ENCODE measurements around the gene ZNF207.

Gene ZNF207

GRCh38 chr17:32320847-32321246, 29.1 kb upstream of the ZNF207 start:
- no peak for DNase-seq (ENCODE audit: low spot score in 2 of 2)
- Mint-ChIP-seq H3K4me3 (no peak overlapping the region), H3K36me3 (no peaks in the 10 kb centered on the region), H3K27ac (no peak overlapping the region), H3K27me3 (peaks cover 4% of the 10 kb centered on the region), H3K9me3 (no peaks in the 10 kb centered on the region), H3K4me1 (peaks cover 15% of the 10 kb centered on the region)
- no peak for ATAC-seq (ENCODE audit: low read depth)

DNA sequence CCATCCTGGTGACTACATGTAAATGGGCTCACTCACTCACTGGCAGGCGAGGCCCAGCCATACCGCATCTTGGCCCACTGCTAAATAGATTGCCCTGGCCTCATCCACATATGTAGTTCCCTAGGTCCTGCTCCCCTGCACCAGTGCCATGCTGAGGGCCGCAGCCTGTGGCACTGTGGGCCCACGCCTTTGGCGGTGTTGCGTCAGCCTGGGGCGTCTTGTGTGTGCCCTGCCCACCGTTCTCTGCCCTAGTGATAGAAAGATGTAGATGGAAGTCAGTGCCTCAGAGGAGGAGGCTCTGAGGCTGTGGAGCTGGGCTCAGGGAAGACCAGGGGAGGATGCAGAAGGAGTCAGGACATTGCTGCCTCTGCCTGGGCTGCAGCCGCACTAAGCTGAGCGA, 26.9 kb upstream of the ZNF207 start:
- Mint-ChIP-seq H3K4me1 (peaks cover 15% of the 10 kb centered on the region), H3K27ac (no peak overlapping the region), H3K36me3 (no peaks in the 10 kb centered on the region), H3K27me3 (peaks cover 2% of the 10 kb centered on the region), H3K9me3 (no peaks in the 10 kb centered on the region), H3K4me3 (no peak overlapping the region)
- DNase-seq (ENCODE audit: low spot score in 2 of 2) (no peak), ATAC-seq (ENCODE audit: low read depth) (no peak)

DNA sequence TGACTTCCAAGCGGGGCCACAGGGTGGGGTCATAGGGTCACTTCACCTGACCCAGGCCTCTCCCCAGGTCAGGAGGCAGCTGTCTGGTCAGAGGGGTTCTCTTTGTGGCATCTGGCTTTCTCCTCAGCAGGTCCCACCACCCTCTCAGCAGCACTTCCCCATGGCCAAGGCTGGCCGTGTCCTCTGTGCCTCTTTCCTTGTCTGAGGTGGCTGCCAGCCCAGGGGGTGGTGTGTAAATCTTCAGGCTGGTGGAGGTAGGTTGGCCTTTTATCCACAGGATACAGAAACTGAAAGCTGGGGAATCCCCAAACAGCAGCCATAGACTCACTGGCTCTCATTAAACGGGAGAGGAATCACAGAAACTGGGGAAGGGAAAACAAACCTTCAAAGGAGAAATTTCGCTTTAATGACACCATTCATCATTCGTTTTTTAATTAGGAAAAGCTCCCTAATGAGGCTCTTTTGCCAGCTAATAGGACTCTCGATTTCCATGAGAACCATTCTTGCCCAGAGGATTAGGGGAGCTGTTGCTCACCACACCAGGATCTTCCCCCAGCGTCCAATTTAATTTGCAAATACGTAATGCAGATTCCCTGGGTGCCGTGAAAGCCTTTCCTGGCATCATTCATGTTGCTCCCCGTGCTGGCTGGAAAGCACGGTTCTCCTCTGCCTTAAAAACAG, 26.0 kb upstream of the ZNF207 start:
- no peak for DNase-seq (ENCODE audit: low spot score in 2 of 2)
- H3K27ac Mint-ChIP-seq, result no peak overlapping the region

GRCh38 chr17:32327911-32328310, 22.0 kb upstream of the ZNF207 start:
- H3K4me1 Mint-ChIP-seq, result peaks cover 4% of the 10 kb centered on the region

More for the DNA sequence above, 26.0 kb upstream of the ZNF207 start:
- H3K4me3 Mint-ChIP-seq, result peak overlapping the region; percentile 24
- peaks cover 2% of the 10 kb centered on the region for H3K27me3 Mint-ChIP-seq
- ATAC-seq (ENCODE audit: low read depth), result peak; percentile 39
- H3K9me3 Mint-ChIP-seq, result no peaks in the 10 kb centered on the region
- H3K4me1 Mint-ChIP-seq, result peaks cover 13% of the 10 kb centered on the region
- no peaks in the 10 kb centered on the region for H3K36me3 Mint-ChIP-seq

GRCh38 chr17:32330147-32330546, 19.8 kb upstream of the ZNF207 start:
- H3K27ac Mint-ChIP-seq, result no peak overlapping the region
- no peak overlapping the region for H3K4me3 Mint-ChIP-seq
- ATAC-seq (ENCODE audit: low read depth), result no peak
- no peak for DNase-seq (ENCODE audit: low spot score in 2 of 2)
- H3K4me1 Mint-ChIP-seq, result no peaks in the 10 kb centered on the region
- H3K27me3 Mint-ChIP-seq, result no peaks in the 10 kb centered on the region
- peaks cover 13% of the 10 kb centered on the region for H3K36me3 Mint-ChIP-seq
- no peaks in the 10 kb centered on the region for H3K9me3 Mint-ChIP-seq

More at GRCh38 chr17:32327911-32328310, 22.0 kb upstream of the ZNF207 start:
- no peak for DNase-seq (ENCODE audit: low spot score in 2 of 2)
- Mint-ChIP-seq H3K9me3 (no peaks in the 10 kb centered on the region), H3K27me3 (no peaks in the 10 kb centered on the region), H3K4me3 (no peak overlapping the region), H3K36me3 (peaks cover 3% of the 10 kb centered on the region), H3K27ac (no peak overlapping the region)
- no peak for ATAC-seq (ENCODE audit: low read depth)

- ATAC-seq (ENCODE audit: low read depth) (no peak), DNase-seq (ENCODE audit: low spot score in 2 of 2) (no peak)
- H3K36me3 Mint-ChIP-seq, result peaks cover 18% of the 10 kb centered on the region
These were observed 18.5 kb upstream of the ZNF207 start for GRCh38 chr17:32331243-32332040.

GRCh38 chr17:32333187-32333586, 16.8 kb upstream of the ZNF207 start:
- no peak for ATAC-seq (ENCODE audit: low read depth)
- no peak overlapping the region for H3K4me3 Mint-ChIP-seq
- H3K27me3 Mint-ChIP-seq, result no peaks in the 10 kb centered on the region
- H3K36me3 Mint-ChIP-seq, result peaks cover 18% of the 10 kb centered on the region
- no peak for DNase-seq (ENCODE audit: low spot score in 2 of 2)
- H3K27ac Mint-ChIP-seq, result no peak overlapping the region
- no peaks in the 10 kb centered on the region for H3K4me1 Mint-ChIP-seq
- no peaks in the 10 kb centered on the region for H3K9me3 Mint-ChIP-seq

More at GRCh38 chr17:32331243-32332040, 18.5 kb upstream of the ZNF207 start:
- no peak overlapping the region for H3K4me3 Mint-ChIP-seq
- H3K27ac Mint-ChIP-seq, result no peak overlapping the region
- no peaks in the 10 kb centered on the region for H3K9me3 Mint-ChIP-seq
- no peaks in the 10 kb centered on the region for H3K27me3 Mint-ChIP-seq
- no peaks in the 10 kb centered on the region for H3K4me1 Mint-ChIP-seq

DNA sequence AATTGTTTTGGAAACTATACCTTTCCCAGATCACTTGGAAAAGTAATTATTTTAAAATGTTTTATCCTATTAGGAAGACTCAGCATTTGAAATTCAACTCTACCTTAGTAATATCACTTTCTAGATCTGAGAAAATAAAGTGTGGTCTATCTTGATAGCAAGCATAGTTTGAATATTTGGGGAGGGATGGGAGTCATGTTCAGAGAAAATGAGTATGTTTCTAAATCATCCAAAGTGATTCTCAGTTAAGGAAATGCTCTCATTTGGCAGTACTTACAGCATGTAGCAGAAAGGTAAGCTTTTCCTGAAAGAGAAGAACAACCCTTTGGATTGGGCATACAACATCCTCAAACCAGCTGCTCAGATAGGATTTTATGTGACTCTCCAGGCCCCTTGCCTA, 14.9 kb upstream of the ZNF207 start:
- Mint-ChIP-seq H3K4me1 (no peaks in the 10 kb centered on the region), H3K27ac (no peak overlapping the region), H3K27me3 (no peaks in the 10 kb centered on the region), H3K9me3 (no peaks in the 10 kb centered on the region), H3K36me3 (peaks cover 19% of the 10 kb centered on the region), H3K4me3 (no peak overlapping the region)
- no peak for ATAC-seq (ENCODE audit: low read depth)
- DNase-seq (ENCODE audit: low spot score in 2 of 2), result no peak

- Mint-ChIP-seq H3K9me3 (no peaks in the 10 kb centered on the region), H3K27ac (no peak overlapping the region), H3K4me3 (no peak overlapping the region), H3K36me3 (peaks cover 20% of the 10 kb centered on the region), H3K27me3 (no peaks in the 10 kb centered on the region), H3K4me1 (no peaks in the 10 kb centered on the region)
- no peak for ATAC-seq (ENCODE audit: low read depth)
- no peak for DNase-seq (ENCODE audit: low spot score in 2 of 2)
These were observed 14.3 kb upstream of the ZNF207 start for GRCh38 chr17:32335687-32336086.

GRCh38 chr17:32341141-32341856, 8.7 kb upstream of the ZNF207 start:
- Mint-ChIP-seq H3K4me3 (peak overlapping the region; percentile 98), H3K27ac (peak overlapping the region; percentile 94), H3K4me1 (peaks cover 11% of the 10 kb centered on the region), H3K36me3 (peaks cover 2% of the 10 kb centered on the region), H3K27me3 (no peaks in the 10 kb centered on the region), H3K9me3 (no peaks in the 10 kb centered on the region)
- DNase-seq (ENCODE audit: low spot score in 2 of 2), result peak; percentile 25 to 37
- peak; percentile 52 for ATAC-seq (ENCODE audit: low read depth)

DNA sequence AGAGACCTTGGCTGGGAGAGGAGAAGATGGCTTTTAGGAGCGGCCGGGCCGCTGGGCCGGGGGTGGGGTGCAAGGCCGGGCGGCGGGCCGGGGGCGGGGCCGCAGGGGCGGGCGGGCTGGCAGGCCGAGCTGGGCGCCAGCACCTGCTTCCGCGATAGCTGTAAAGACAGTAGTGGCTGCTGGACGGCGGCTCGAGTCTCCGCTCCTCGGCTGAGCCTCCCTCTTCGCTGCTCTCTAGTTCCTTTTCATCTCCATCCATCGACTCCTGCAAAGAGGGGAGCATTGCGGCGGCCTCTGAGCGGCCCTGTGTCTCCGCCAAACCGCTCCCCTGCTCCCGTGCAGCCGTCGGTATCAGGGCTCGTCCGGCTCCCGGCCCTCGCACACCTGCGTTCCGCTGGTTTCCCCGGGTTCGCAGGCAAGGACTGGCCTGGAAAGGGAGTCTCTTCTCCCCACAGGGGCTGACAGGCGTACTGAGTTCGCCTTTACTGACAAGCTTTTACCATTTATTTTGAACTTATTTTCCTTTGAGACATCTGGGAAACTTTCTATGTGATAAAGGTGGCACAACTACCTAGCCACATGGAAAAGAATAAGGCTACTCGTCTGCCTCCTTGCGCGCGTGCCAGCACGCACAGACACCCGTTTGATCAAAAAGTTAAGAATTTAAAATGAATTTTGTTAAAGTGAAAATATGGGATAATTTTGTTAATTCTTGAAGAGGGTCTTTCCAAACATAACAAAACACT, 7.9 kb upstream of the ZNF207 start, which contains the start of gene C17orf75:
Gene C17orf75, minus strand, starts transcription at position 317 of the 746 bp plus-strand sequence. Its CDS starts 34 bp downstream, at position 283.
- H3K36me3 Mint-ChIP-seq, result peaks cover 2% of the 10 kb centered on the region
- ATAC-seq (ENCODE audit: low read depth) (peak; percentile 83), DNase-seq (ENCODE audit: low spot score in 2 of 2) (peak; percentile 67 to 75)
- H3K27me3 Mint-ChIP-seq, result no peaks in the 10 kb centered on the region
- no peaks in the 10 kb centered on the region for H3K9me3 Mint-ChIP-seq
- peak within 1 kb of the TSS; percentile 98 for H3K4me3 Mint-ChIP-seq
- H3K27ac Mint-ChIP-seq, result peak within 1 kb of the TSS; percentile 94
- H3K4me1 Mint-ChIP-seq, result peaks cover 11% of the 10 kb centered on the region

DNA sequence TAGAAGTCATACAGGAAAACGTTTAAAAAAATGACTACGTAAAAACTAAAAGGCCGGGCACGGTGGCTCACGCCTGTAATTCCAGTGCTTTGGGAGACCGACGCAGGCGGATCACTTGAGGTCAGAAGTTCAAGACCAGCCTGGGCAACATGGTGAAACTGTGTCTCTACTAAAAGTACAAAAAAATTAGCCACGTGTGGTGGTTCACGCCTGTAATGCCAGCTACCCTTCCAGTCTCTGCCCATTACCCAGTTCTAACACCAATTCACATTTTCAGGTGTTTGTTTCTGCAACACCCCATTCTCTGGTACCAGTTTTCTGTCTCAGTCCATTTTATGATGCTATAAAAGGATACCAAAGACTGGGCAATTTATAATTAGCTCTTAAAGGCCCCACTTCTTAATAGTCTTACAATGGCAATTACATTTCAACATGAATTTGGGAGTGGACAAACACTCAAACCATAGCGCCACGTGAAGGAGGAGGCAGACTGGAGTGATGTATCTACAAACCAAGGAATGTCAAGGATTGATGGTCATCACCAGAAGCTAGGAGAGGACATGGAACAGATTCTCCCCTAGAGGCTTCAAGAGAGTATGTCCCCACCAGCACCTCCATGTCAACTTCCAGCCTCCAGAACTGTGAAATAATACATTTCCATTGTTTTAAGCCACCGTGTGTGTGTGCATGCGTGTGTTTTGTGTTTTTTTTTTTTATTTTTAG, 7.2 kb upstream of the ZNF207 start:
- peaks cover 2% of the 10 kb centered on the region for H3K36me3 Mint-ChIP-seq
- H3K4me1 Mint-ChIP-seq, result peaks cover 11% of the 10 kb centered on the region

More for the DNA sequence above, 7.2 kb upstream of the ZNF207 start:
- H3K27ac Mint-ChIP-seq, result peak overlapping the region; percentile 94
- ATAC-seq (ENCODE audit: low read depth) (no peak), DNase-seq (ENCODE audit: low spot score in 2 of 2) (no peak)
- H3K27me3 Mint-ChIP-seq, result no peaks in the 10 kb centered on the region
- H3K4me3 Mint-ChIP-seq, result peak overlapping the region; percentile 61
- H3K9me3 Mint-ChIP-seq, result no peaks in the 10 kb centered on the region
